GM18519 (cell line): ENCODE data around the gene SEC22B.
A peak's percentile ranks its signal among the peaks of the same experiment; 100 is the strongest.
"Not testable (repeated sequence)": the region's sequence is repeated elsewhere in the genome, so short reads cannot be mapped to it uniquely, and the experiment has no call there.

Experiments used
- ATAC-seq: cut with Tn5 transposase; IDR thresholded peaks from one replicate; pipeline ENCODE4 v1.9.1; 2021; ENCODE audit warnings: mild to moderate bottlenecking, moderate library complexity; ENCODE audit not compliant: unreplicated experiment, low FRiP score

Gene SEC22B

GRCh38 chr1:120176092-120176855 lies at the start of gene SEC22B:
Gene SEC22B, minus strand, starts transcription at chr1:120176520. Its CDS starts 139 bp downstream, at chr1:120176381.
- ATAC-seq: peak; percentile 91

- ATAC-seq: not testable (repeated sequence)
Measured at GRCh38 chr1:120217933-120218332, 41.6 kb upstream of the SEC22B start.

DNA sequence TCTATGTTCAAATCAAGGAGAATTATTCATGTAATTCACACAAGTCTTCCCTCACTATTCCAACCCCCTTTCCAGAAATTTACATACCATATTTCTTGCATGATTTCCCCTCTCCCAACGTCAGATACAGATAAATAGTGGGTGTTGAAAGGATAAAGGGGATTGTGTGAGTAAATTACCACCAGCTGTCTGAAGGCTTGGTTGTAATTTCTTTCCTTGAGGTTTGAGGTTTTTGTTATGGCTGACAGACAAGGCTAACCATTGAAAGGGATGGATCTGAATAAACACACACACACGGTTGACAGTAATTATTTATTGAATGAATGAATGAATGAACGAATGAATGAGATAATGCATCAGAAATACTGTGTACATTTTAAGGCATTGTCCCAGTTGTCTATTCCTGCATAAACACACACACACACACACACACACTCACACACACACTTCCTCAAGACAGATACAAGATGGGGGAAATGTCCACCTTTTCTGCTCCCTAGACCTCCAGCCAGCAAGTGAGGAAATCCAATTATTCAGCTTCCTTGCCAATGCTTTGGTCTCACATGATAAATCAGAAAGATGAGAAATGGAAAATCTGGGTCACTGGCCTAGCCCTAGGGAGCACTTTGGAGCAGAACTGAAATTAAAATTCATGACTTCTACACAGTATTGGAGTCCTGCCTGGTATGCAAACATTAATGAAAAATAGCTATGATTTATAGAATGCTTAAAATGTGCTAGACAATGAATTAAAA lies 41.0 kb upstream of the SEC22B start:
- not testable (repeated sequence) for ATAC-seq

DNA sequence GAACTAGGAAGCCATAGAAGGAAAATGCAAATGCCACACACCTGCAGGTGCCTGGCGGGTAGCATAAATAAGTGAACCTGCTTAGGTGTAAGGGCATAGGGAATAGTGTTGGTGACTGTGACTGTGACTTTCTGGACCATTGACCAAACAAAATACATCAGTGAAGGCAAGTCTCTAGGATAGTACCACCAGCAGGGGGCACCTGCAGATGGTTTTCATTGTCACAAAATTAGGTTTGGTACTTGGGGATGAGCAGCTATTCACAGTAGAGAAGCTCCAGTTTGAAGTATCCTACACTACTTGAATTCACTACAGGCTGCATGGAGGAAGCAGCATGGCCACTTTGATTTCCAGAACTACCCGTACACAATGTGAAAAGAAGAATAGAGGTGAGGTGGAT lies 37.3 kb upstream of the SEC22B start:
- ATAC-seq: not testable (repeated sequence)

DNA sequence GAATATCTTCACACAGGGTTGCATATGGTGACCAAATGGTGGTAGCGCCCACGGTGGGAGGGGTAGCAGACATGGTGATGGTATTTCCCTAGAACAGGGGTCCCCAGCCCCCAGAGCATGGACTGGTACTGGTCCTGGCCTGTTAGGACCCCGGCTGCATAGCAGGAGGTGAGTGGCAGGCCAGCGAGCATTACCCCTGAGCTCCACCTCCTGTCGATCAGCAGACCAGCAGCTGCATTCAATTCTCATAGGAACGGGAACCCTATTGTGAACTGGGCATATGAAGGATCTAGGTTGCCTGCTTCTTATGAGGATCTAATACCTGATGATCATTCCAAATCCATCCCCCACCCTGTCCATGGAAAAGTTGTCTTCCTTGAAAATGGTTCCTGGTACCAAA lies 34.4 kb upstream of the SEC22B start:
- ATAC-seq: not testable (repeated sequence)

- not testable (repeated sequence) for ATAC-seq
Measured at GRCh38 chr1:120196863-120197775, 20.8 kb upstream of the SEC22B start.

- not testable (repeated sequence) for ATAC-seq
Measured at GRCh38 chr1:120188626-120189025, 12.3 kb upstream of the SEC22B start.

GRCh38 chr1:120182176-120182707 lies 5.9 kb upstream of the SEC22B start:
- ATAC-seq: not testable (repeated sequence)

GRCh38 chr1:120179811-120180690 lies 3.7 kb upstream of the SEC22B start:
- not testable (repeated sequence) for ATAC-seq

- no peak for ATAC-seq
Measured at GRCh38 chr1:120178799-120179756, 2.8 kb upstream of the SEC22B start.

DNA sequence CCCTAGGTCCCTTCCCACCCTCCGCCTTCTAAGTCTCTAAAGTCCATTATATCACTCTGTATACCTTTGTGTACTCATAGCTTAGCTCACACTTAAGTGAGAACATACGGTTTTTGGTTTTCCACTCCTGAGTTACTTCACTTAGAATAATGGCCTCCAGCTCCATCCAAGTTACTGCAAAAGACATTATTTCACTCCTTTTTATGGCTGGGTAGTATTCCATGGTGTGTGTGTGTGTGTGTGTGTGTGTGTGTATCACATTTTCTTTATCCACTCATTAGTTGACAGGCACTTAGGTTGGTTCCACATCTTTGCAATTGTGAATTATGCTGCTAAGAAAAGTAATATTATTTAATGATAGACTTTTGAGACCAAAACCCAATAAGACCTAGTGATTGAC lies 1.7 kb upstream of the SEC22B start:
- not testable (repeated sequence) for ATAC-seq

DNA sequence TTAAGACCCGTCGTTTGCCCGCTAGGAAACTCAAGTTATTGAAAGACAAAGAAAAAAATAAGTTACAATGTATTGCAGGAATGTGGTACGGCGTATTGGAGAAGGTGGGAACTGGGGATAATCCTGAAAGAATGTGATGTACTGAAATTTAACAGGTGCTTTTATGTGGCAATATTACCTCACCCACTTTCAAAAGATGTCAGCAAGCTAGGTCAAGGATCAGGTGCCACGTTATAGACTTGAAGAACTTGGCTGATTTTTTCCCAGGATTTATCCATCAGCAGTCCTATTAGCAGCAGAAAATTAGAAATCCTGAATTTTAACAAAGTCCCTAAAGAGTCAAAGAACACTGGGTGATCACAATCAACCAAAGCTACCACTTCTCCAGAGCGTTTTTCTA lies 632 bp downstream of the SEC22B start:
- ATAC-seq: not testable (repeated sequence)

- ATAC-seq: not testable (repeated sequence)
Measured at GRCh38 chr1:120164761-120165160, 11.6 kb downstream of the SEC22B start.

DNA sequence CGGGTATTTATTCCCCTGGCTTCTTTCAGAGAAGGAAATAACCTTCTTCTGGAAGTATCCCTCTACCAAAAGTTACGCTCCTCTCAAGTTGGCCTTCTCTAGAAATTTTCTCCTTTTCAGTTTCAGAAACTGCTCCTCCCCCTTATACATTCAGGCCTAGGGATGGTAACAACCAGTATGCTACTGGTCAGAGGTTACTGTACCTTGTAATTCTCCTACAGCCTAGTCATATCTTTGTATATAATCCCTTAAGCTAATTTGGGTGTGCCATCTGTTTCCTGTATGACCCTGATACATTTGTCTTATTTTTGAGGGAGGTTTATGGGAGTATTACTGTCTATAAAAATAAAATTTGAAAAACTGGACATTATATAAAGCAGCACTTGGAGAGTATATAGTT lies 14.3 kb downstream of the SEC22B start:
- not testable (repeated sequence) for ATAC-seq

DNA sequence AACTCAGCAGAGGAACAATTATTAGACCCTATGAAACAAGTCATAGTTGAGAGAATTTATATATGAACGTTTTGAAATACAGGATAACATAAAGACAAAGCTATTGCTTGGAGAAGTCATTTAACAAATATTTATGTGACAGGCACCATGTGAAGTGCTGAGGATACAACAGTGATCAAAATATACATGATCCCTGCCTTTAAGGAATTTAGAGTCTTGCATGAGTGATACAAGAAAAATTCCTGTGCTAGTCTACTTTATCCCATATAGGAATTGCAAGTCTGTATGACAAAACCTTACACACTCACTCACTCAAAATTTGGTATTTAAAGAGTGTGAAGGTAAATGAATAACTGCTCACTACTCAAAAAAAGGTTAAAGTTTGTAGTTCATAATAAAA lies 17.8 kb downstream of the SEC22B start:
- not testable (repeated sequence) for ATAC-seq

- ATAC-seq: not testable (repeated sequence)
Measured at GRCh38 chr1:120158086-120158485, 18.2 kb downstream of the SEC22B start.

DNA sequence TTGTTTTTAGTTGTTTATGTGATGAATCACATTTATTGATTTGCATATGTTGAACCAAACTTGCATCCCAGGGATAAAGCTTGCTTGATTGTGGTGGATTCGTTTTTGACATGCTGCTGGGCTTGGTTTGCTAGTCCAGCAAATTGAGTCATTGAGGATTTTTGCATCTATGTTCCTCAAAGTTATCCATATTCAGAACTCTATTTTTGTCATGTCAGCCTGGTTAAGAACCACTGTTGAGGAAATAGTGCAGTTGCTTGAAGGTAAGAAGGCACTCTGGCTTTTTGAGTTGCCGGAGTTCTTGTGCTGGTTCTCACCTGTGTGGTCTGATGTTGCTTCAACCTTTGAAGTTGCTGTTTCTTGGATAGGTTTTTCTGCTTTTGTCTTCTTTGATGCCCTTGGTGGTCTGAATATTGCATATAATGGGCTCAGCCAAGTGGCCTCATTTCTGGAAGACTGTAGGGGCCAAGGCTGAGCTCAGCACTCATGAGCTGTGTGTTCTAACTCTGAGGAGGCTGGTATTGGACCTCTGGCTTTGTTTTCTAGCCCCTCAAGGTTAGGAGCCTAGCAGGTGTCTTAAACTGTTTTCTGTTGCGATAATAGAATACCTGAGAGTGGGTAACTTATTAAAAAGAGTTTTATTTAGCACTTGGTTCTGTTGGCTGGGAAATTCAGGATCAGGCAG lies 26.0 kb downstream of the SEC22B start:
- not testable (repeated sequence) for ATAC-seq
